C4-2B (cell line): Measurements from ENCODE around the gene TMPRSS6.

Source experiments
- CTCF ChIP-seq: fragments of 450-650 bp; conservative IDR thresholded peaks from 2 replicates; pipeline ENCODE4 v1.5.1; 2017; ENCODE audit warnings: mild to moderate bottlenecking
- ZFX ChIP-seq: fragments of 450-650 bp; IDR thresholded peaks from 2 replicates; pipeline ENCODE4 v1.6.1; 2017

- TF ChIP-seq CTCF (no peak), ZFX (no peak)
Measured at GRCh38 chr22:37018086-37018814, 91.3 kb downstream of the TMPRSS6 start.
